Mesenchymal stem cell (in vitro differentiated cells and primary cell): ENCODE measurements around the gene INSC.

ENCODE experiments used
- DNase-seq: peaks from one replicate; pipeline ENCODE4 v3.0.0-alpha.2; 2013
- H2AFZ ChIP-seq: one replicate; pipeline ENCODE4 v1.6.1; 2013; ENCODE audit warnings: low read depth, mild to moderate bottlenecking, control low read depth, inconsistent platforms, low read length, moderate library complexity
- H2AK5ac ChIP-seq: 2 replicates; pipeline ENCODE4 v1.6.1; 2013; ENCODE audit warnings: low read length, moderate library complexity, mild to moderate bottlenecking, inconsistent platforms; ENCODE audit not compliant: severe bottlenecking
- H2BK120ac ChIP-seq: one replicate; pipeline ENCODE4 v1.6.1; 2013; ENCODE audit warnings: low read depth, mild to moderate bottlenecking, inconsistent platforms, low read length, moderate library complexity
- H2BK12ac ChIP-seq, 2 experiments: one replicate each; pipeline ENCODE4 v1.6.1; 2013; ENCODE audit warnings: inconsistent platforms in 2 of 2, low read length in 2 of 2, mild to moderate bottlenecking in 2 of 2, moderate library complexity in 2 of 2, control low read depth in 1 of 2
- H2BK15ac ChIP-seq: one replicate; pipeline ENCODE4 v1.6.1; 2013; ENCODE audit warnings: mild to moderate bottlenecking, low read depth, inconsistent platforms; ENCODE audit not compliant: poor library complexity, severe bottlenecking
- H2BK5ac ChIP-seq: 2 replicates; pipeline ENCODE4 v1.6.1; 2013; ENCODE audit warnings: low read depth, mild to moderate bottlenecking, low read length, control low read depth, inconsistent platforms; ENCODE audit not compliant: poor library complexity, severe bottlenecking
- H3K14ac ChIP-seq, 2 experiments: one replicate each; pipeline ENCODE4 v1.6.1; 2013; ENCODE audit warnings: inconsistent platforms in 2 of 2, low read length in 2 of 2, control low read depth in 1 of 2, mild to moderate bottlenecking in 1 of 2, moderate library complexity in 1 of 2
- H3K18ac ChIP-seq, 2 experiments: one replicate each; pipeline ENCODE4 v1.6.1; 2013; ENCODE audit warnings: inconsistent platforms in 2 of 2, low read length in 2 of 2, control low read depth in 1 of 2, low read depth in 1 of 2, mild to moderate bottlenecking in 1 of 2
- H3K23ac ChIP-seq, 2 experiments: one replicate each; pipeline ENCODE4 v1.6.1; 2013; ENCODE audit warnings: inconsistent platforms in 2 of 2, low read length in 2 of 2, mild to moderate bottlenecking in 2 of 2, moderate library complexity in 2 of 2, control low read depth in 1 of 2
- H3K27ac ChIP-seq: 2 replicates; pipeline ENCODE4 v1.5.1; 2013; ENCODE audit warnings: mild to moderate bottlenecking, moderate library complexity, low read length, control low read depth, inconsistent platforms; ENCODE audit not compliant: poor library complexity, severe bottlenecking
- H3K27me3 ChIP-seq, 2 experiments: 2 replicates each; pipeline versions ENCODE4 v1.6.1 to v1.7.0; 2013; ENCODE audit warnings: low read length in 2 of 2, mild to moderate bottlenecking in 2 of 2, moderate library complexity in 2 of 2, control low read depth in 1 of 2, inconsistent platforms in 1 of 2; ENCODE audit not compliant: control insufficient read depth in 1 of 2, insufficient read depth in 1 of 2
- H3K36me3 ChIP-seq, 2 experiments: 2 replicates each; pipeline versions ENCODE4 v1.6.1 to v1.7.0; 2013; ENCODE audit warnings: low read length in 2 of 2, control low read depth in 1 of 2, inconsistent platforms in 1 of 2, low read depth in 1 of 2, mild to moderate bottlenecking in 1 of 2; ENCODE audit not compliant: insufficient read depth in 2 of 2, control insufficient read depth in 1 of 2
- H3K4ac ChIP-seq, 2 experiments: one replicate each; pipeline ENCODE4 v1.6.1; 2013; ENCODE audit warnings: inconsistent platforms in 2 of 2, low read length in 2 of 2, mild to moderate bottlenecking in 2 of 2, moderate library complexity in 2 of 2, control low read depth in 1 of 2, low read depth in 1 of 2
- H3K4me1 ChIP-seq: 2 replicates; pipeline ENCODE4 v1.6.1; 2013; ENCODE audit warnings: low read depth, low read length, control low read depth; ENCODE audit not compliant: control insufficient read depth, insufficient read depth
- H3K4me2 ChIP-seq: 2 replicates; pipeline ENCODE4 v1.6.1; 2013; ENCODE audit warnings: low read length, mild to moderate bottlenecking, inconsistent platforms; ENCODE audit not compliant: poor library complexity, severe bottlenecking
- H3K4me3 ChIP-seq, 2 experiments: 2 replicates each; pipeline versions ENCODE4 v1.5.1 to v1.7.0; 2013; ENCODE audit warnings: low read length in 2 of 2, mild to moderate bottlenecking in 2 of 2, control low read depth in 1 of 2, low read depth in 1 of 2; ENCODE audit not compliant: insufficient read depth in 1 of 2
- H3K79me1 ChIP-seq: replicated peaks from 2 replicates; pipeline ENCODE4 v1.6.1; 2013; ENCODE audit warnings: mild to moderate bottlenecking, control low read depth, low read length, inconsistent platforms; ENCODE audit not compliant: poor library complexity, severe bottlenecking
- H3K9ac ChIP-seq: 2 replicates; pipeline ENCODE4 v1.7.0; 2013; ENCODE audit warnings: mild to moderate bottlenecking, low read length, moderate library complexity
- H3K9me3 ChIP-seq: 2 replicates; pipeline ENCODE4 v1.7.0; 2013; ENCODE audit warnings: mild to moderate bottlenecking, low read length; ENCODE audit not compliant: control insufficient read depth
- H4K8ac ChIP-seq: one replicate; pipeline ENCODE4 v1.6.1; 2013; ENCODE audit warnings: inconsistent platforms, mild to moderate bottlenecking, low read length, moderate library complexity
- H4K91ac ChIP-seq: one replicate; pipeline ENCODE4 v1.6.1; 2013; ENCODE audit warnings: mild to moderate bottlenecking, low read length, inconsistent platforms
- WGBS: methylation state at CpG from one replicate; pipeline ENCODE4 v1.1.7; 2013; ENCODE audit warnings: mixed read lengths; 5-methylcytosine and 5-hydroxymethylcytosine counted together

The INSC gene

GRCh38 chr11:15215005-15215404, 100.3 kb downstream of the INSC start:
- no peaks in the 10 kb centered on the region for H3K4me1 ChIP-seq
- no peaks in the 10 kb centered on the region for H3K79me1 ChIP-seq
- DNase-seq = no peak
- H3K36me3 ChIP-seq = no peaks in the 10 kb centered on the region
- H3K27me3 ChIP-seq = peaks cover 0 to 6% of the 10 kb centered on the region in 2 experiments
- H3K9me3 ChIP-seq = no peaks in the 10 kb centered on the region
- no peak overlapping the region for H2AFZ ChIP-seq
- no peak overlapping the region for H3K4ac ChIP-seq
- no peak overlapping the region for H3K4me3 ChIP-seq
- H4K91ac ChIP-seq = no peak overlapping the region
- H3K23ac ChIP-seq = no peak overlapping the region
- H2AK5ac ChIP-seq = no peak overlapping the region
- H3K9ac ChIP-seq = no peak overlapping the region
- H2BK120ac ChIP-seq = no peak overlapping the region
- H3K27ac ChIP-seq = no peak overlapping the region
- H3K18ac ChIP-seq = no peak overlapping the region
- no peak overlapping the region for H2BK5ac ChIP-seq
- H4K8ac ChIP-seq = no peak overlapping the region
- no peak overlapping the region for H2BK15ac ChIP-seq
- no peak overlapping the region for H2BK12ac ChIP-seq
- 86% methylated on average over 1 of the region's 2 CpGs for WGBS
- no peak overlapping the region for H3K4me2 ChIP-seq
- no peak overlapping the region for H3K14ac ChIP-seq

- no peaks in the 10 kb centered on the region for H3K9me3 ChIP-seq
- H3K4me2 ChIP-seq = no peak overlapping the region
- H3K4me3 ChIP-seq = no peak overlapping the region
- H4K8ac ChIP-seq = no peak overlapping the region
- no peak for DNase-seq
- H3K18ac ChIP-seq = no peak overlapping the region
- H2AFZ ChIP-seq = no peak overlapping the region
- H4K91ac ChIP-seq = no peak overlapping the region
- H3K9ac ChIP-seq = no peak overlapping the region
- H2BK15ac ChIP-seq = no peak overlapping the region
- H3K27ac ChIP-seq = no peak overlapping the region
- H2AK5ac ChIP-seq = no peak overlapping the region
- no peaks in the 10 kb centered on the region for H3K27me3 ChIP-seq
- no peak overlapping the region for H3K4ac ChIP-seq
- no peak overlapping the region for H2BK12ac ChIP-seq
- H3K36me3 ChIP-seq = no peaks in the 10 kb centered on the region
- no peak overlapping the region for H3K14ac ChIP-seq
- H2BK5ac ChIP-seq = no peak overlapping the region
- H3K4me1 ChIP-seq = no peaks in the 10 kb centered on the region
- H3K79me1 ChIP-seq = no peaks in the 10 kb centered on the region
- no peak overlapping the region for H2BK120ac ChIP-seq
- H3K23ac ChIP-seq = no peak overlapping the region
Measured at GRCh38 chr11:15216678-15217077, 102.0 kb downstream of the INSC start.

DNA sequence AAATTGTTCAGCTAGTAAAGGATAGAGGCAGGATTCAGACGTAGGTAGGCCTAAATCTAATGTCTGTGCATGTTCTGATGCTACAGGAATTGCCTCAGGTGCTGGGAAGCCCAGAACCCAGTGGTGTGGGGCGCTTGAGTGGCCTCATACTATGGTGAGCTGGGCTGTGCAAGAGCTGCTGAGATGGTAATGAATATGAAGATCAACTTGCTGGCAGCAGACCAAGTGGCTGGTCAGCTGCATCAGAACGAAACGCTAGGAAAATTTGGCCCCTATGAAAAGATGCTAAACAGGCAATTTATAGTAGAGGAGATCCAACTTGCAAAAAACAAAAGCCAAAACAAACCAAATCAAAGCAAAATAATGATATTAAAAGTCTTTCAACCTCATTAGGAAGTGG, 102.7 kb downstream of the INSC start:
- H4K91ac ChIP-seq = no peak overlapping the region
- no peaks in the 10 kb centered on the region for H3K79me1 ChIP-seq
- no peaks in the 10 kb centered on the region for H3K27me3 ChIP-seq
- no peak overlapping the region for H2BK12ac ChIP-seq
- H3K4me2 ChIP-seq = no peak overlapping the region
- H3K27ac ChIP-seq = no peak overlapping the region
- 77% methylated on average over 2 of the region's 4 CpGs for WGBS
- no peak overlapping the region for H2AFZ ChIP-seq
- H3K4me1 ChIP-seq = no peaks in the 10 kb centered on the region
- no peak overlapping the region for H3K23ac ChIP-seq
- H2BK15ac ChIP-seq = no peak overlapping the region
- no peak overlapping the region for H2AK5ac ChIP-seq
- no peaks in the 10 kb centered on the region for H3K36me3 ChIP-seq
- H3K18ac ChIP-seq = no peak overlapping the region
- H3K4me3 ChIP-seq = no peak overlapping the region
- no peak overlapping the region for H3K4ac ChIP-seq
- H2BK5ac ChIP-seq = no peak overlapping the region
- no peak for DNase-seq
- H3K9ac ChIP-seq = no peak overlapping the region
- no peak overlapping the region for H2BK120ac ChIP-seq
- H4K8ac ChIP-seq = no peak overlapping the region
- H3K9me3 ChIP-seq = no peaks in the 10 kb centered on the region
- no peak overlapping the region for H3K14ac ChIP-seq

DNA sequence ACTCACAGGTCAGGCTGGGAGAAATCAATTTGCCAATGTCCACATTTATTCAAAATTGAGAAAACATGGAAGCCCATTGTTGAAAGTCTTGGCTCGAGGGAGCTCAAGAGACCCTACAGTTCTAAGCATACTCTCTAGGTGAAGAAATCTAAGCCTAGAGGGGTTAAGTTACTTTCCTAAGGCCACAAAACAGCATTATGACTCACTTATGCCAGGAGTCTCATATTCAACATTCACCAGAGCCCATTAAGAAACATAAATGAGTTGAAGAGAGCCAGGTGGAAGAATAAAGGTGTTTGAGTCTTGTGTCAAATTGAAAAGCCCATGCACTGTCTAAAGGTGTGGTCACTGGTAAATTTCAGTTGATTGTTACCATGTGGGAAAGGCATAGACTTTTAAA, 108.1 kb downstream of the INSC start:
- H2BK5ac ChIP-seq = no peak overlapping the region
- no peak overlapping the region for H4K91ac ChIP-seq
- WGBS = no CpG with 5 or more reads among the region's 1 CpG

More for the DNA sequence above, 108.1 kb downstream of the INSC start:
- Histone ChIP-seq H2BK15ac (no peak overlapping the region), H3K36me3 (no peaks in the 10 kb centered on the region), H3K9ac (no peak overlapping the region), H3K27me3 (no peaks in the 10 kb centered on the region), H3K14ac (no peak overlapping the region), H3K4ac (no peak overlapping the region), H3K18ac (no peak overlapping the region), H3K4me2 (no peak overlapping the region), H2BK12ac (no peak overlapping the region), H3K4me1 (no peaks in the 10 kb centered on the region), H3K27ac (no peak overlapping the region), H3K9me3 (no peaks in the 10 kb centered on the region), H3K79me1 (no peaks in the 10 kb centered on the region), H2AK5ac (no peak overlapping the region), H4K8ac (no peak overlapping the region), H2BK120ac (no peak overlapping the region), H3K23ac (no peak overlapping the region), H3K4me3 (no peak overlapping the region), H2AFZ (no peak overlapping the region)
- no peak for DNase-seq
